Panc1 (cell line): ENCODE results near the gene SYNDIG1L. TPM values are rescaled to one million over a fixed set of nuclear protein-coding genes. Genes with fewer than 3 reads are reported as not detected.

ENCODE experiments used
- ATAC-seq: fragments of 200-7000 bp; cut with Tn5 transposase; 2 replicates; pipeline ENCODE4 v1.9.1; 2020; ENCODE audit warnings: mild to moderate bottlenecking, moderate library complexity
- BruUV-seq: library from RNA; stranded (reverse); fragments of 400-500 nt; replicated peaks from 2 replicates; lab custom pipeline; 2021; lab: Mats Ljungman, UMichigan
- CTCF ChIA-PET: fragments of 300-600 bp; sonication (Branson Sonifier 250); formaldehyde crosslinking; loops from one replicate; lab custom pipeline; 2022; ENCODE audit warnings: antibody characterized with exemption; lab: Charles Lee
- POLR2A ChIA-PET: fragments of 300-600 bp; sonication (Branson Sonifier 250); formaldehyde crosslinking; loops from one replicate; lab custom pipeline; 2022; ENCODE audit warnings: antibody characterized with exemption; lab: Charles Lee
- DNase-seq: peaks from one replicate; pipeline ENCODE4 v3.0.0-alpha.2; 2010; ENCODE audit warnings: low read depth, low spot score
- H3K27ac ChIP-seq: 2 replicates; pipeline ENCODE4 v1.5.1; 2011; ENCODE audit warnings: mild to moderate bottlenecking, low read length, inconsistent platforms
- H3K27me3 ChIP-seq: fragments of 200-500 bp; sonication (Bioruptor generic); 2 replicates; pipeline ENCODE4 v1.6.0; 2014; ENCODE audit warnings: low read length, inconsistent platforms; ENCODE audit not compliant: control insufficient read depth, insufficient read depth
- H3K36me3 ChIP-seq: fragments of 200-500 bp; sonication (Bioruptor generic); 2 replicates; pipeline ENCODE4 v1.5.1; 2014; ENCODE audit warnings: inconsistent platforms, mild to moderate bottlenecking, low read length, moderate library complexity; ENCODE audit not compliant: control insufficient read depth, insufficient read depth
- H3K4me1 ChIP-seq: 2 replicates; pipeline ENCODE4 v1.5.1; 2011; ENCODE audit warnings: inconsistent platforms, mild to moderate bottlenecking, low read length, moderate library complexity; ENCODE audit not compliant: control insufficient read depth, insufficient read depth
- H3K4me3 ChIP-seq, 2 experiments: 2 replicates each; pipeline ENCODE4 v1.5.1; 2011 to 2012; ENCODE audit warnings: low read depth in 2 of 2, low read length in 2 of 2, mild to moderate bottlenecking in 2 of 2, inconsistent platforms in 1 of 2, moderate library complexity in 1 of 2
- H3K9me3 ChIP-seq: fragments of 200-500 bp; sonication (Bioruptor generic); 2 replicates; pipeline ENCODE4 v1.5.1; 2014; ENCODE audit warnings: low read depth, mild to moderate bottlenecking, inconsistent platforms, low read length, moderate library complexity; ENCODE audit not compliant: control insufficient read depth, insufficient read depth
- POLR2AphosphoS5 ChIP-seq: IDR thresholded peaks from 2 replicates; pipeline ENCODE4 v1.6.1; 2012; ENCODE audit warnings: mild to moderate bottlenecking, low read depth, low read length, moderate library complexity
- SIN3A ChIP-seq: IDR thresholded peaks from 2 replicates; pipeline ENCODE4 v1.6.1; 2012; ENCODE audit warnings: low read depth, mild to moderate bottlenecking, low read length, moderate library complexity, borderline replicate concordance; ENCODE audit not compliant: insufficient read depth
- TCF7L2 ChIP-seq: IDR thresholded peaks from 2 replicates; pipeline ENCODE4 v1.6.1; 2011; ENCODE audit warnings: mild to moderate bottlenecking, low read depth, low read length, inconsistent platforms
- in situ Hi-C: cut with HindIII; loops from 2 replicates; pipeline ENCODE4 v1.10.0; 2016; ENCODE audit warnings: low sequenced_read_pairs, low pct_unique_long_range_greater_than_20kb
- intact Hi-C: fragments of 100-400 bp; cut with micrococcal nuclease; formaldehyde crosslinking; loops from one replicate; pipeline ENCODE4 v1.10.0; 2022; ENCODE audit not compliant: unreplicated experiment
- total RNA-seq: library from RNA; stranded (reverse); gene quantifications from one replicate; pipeline ENCODE4 v1.2.1, GENCODE V29; 2021; ENCODE audit not compliant: unreplicated experiment
- TF ChIP-seq, protein P1 (sequence below): fragments of 450-650 bp; IDR thresholded peaks from 2 replicates; pipeline ENCODE4 v1.5.1; 2017; ENCODE audit warnings: mild to moderate bottlenecking
- TF ChIP-seq, protein P2 (sequence below), 2 experiments: IDR thresholded peaks; 2 replicates each; pipeline ENCODE4 v1.6.1; 2011 to 2012; ENCODE audit warnings: low read depth in 2 of 2, control low read depth in 1 of 2, low read length in 1 of 2, mild to moderate bottlenecking in 1 of 2, moderate library complexity in 1 of 2; ENCODE audit not compliant: insufficient read depth in 1 of 2

The SYNDIG1L gene
- total RNA-seq, 1 experiment from 2014 or later = not detected

DNA sequence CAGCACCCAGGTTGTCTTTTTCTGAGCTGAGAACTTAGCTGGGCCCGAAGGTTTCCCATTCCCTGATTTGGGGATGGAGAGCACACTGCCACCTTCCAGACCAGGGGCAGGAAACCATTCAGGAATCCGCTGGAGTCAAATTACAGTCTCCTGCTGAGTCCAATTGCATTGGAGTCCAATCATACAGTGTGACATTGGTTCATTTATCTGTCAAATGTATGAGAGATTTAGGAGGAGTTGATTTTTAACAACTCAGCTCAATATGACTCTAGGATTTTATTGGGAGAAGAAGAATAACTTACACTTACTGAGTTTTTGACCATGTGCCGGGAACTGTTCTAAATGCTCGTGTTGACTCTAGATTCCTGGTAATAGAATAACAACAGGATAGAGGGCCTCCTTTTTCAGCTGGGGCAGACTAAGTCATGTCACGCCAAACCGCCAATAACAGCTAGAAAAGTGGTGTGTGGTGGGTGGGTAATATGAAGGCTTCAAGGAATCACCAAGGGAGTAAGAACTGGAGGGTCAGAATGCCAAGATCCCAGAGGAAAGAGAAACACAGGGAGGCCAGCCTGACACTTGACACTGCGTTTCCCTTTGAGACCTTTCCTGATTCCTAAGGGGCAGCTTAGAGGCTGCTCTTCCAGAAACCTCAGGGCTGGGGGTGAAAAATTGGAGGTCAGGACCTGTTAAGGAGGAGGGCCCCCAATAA is 11.5 kb downstream of the SYNDIG1L start:
- intact Hi-C loops = no loop called here
- TF ChIP-seq POLR2AphosphoS5 (no peak), TCF7L2 (no peak), SIN3A (no peak)
- TF ChIP-seq, protein P1, sequence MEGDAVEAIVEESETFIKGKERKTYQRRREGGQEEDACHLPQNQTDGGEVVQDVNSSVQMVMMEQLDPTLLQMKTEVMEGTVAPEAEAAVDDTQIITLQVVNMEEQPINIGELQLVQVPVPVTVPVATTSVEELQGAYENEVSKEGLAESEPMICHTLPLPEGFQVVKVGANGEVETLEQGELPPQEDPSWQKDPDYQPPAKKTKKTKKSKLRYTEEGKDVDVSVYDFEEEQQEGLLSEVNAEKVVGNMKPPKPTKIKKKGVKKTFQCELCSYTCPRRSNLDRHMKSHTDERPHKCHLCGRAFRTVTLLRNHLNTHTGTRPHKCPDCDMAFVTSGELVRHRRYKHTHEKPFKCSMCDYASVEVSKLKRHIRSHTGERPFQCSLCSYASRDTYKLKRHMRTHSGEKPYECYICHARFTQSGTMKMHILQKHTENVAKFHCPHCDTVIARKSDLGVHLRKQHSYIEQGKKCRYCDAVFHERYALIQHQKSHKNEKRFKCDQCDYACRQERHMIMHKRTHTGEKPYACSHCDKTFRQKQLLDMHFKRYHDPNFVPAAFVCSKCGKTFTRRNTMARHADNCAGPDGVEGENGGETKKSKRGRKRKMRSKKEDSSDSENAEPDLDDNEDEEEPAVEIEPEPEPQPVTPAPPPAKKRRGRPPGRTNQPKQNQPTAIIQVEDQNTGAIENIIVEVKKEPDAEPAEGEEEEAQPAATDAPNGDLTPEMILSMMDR = no peak
- TF ChIP-seq, protein P2, sequence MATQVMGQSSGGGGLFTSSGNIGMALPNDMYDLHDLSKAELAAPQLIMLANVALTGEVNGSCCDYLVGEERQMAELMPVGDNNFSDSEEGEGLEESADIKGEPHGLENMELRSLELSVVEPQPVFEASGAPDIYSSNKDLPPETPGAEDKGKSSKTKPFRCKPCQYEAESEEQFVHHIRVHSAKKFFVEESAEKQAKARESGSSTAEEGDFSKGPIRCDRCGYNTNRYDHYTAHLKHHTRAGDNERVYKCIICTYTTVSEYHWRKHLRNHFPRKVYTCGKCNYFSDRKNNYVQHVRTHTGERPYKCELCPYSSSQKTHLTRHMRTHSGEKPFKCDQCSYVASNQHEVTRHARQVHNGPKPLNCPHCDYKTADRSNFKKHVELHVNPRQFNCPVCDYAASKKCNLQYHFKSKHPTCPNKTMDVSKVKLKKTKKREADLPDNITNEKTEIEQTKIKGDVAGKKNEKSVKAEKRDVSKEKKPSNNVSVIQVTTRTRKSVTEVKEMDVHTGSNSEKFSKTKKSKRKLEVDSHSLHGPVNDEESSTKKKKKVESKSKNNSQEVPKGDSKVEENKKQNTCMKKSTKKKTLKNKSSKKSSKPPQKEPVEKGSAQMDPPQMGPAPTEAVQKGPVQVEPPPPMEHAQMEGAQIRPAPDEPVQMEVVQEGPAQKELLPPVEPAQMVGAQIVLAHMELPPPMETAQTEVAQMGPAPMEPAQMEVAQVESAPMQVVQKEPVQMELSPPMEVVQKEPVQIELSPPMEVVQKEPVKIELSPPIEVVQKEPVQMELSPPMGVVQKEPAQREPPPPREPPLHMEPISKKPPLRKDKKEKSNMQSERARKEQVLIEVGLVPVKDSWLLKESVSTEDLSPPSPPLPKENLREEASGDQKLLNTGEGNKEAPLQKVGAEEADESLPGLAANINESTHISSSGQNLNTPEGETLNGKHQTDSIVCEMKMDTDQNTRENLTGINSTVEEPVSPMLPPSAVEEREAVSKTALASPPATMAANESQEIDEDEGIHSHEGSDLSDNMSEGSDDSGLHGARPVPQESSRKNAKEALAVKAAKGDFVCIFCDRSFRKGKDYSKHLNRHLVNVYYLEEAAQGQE (IDR thresholded peaks at IDR 0.05; ENCODE audit: insufficient read depth in 1 of 2, low read depth in 2 of 2, low read length in 1 of 2) = no peak
- no peaks in the 10 kb centered on the region for H3K36me3 ChIP-seq
- ATAC-seq (no peak), DNase-seq (no peak)
- no peaks in the 10 kb centered on the region for H3K4me1 ChIP-seq
- H3K9me3 ChIP-seq = no peaks in the 10 kb centered on the region
- ChIA-PET POLR2A (no interaction called here), CTCF (no interaction called here)
- no peak overlapping the region for H3K27ac ChIP-seq
- in situ Hi-C loops = no loop called here
- no peak overlapping the region for H3K4me3 ChIP-seq
- no TSS peak for BruUV-seq
- peaks cover 5% of the 10 kb centered on the region; the same call in 1 of the 2 replicates for H3K27me3 ChIP-seq

DNA sequence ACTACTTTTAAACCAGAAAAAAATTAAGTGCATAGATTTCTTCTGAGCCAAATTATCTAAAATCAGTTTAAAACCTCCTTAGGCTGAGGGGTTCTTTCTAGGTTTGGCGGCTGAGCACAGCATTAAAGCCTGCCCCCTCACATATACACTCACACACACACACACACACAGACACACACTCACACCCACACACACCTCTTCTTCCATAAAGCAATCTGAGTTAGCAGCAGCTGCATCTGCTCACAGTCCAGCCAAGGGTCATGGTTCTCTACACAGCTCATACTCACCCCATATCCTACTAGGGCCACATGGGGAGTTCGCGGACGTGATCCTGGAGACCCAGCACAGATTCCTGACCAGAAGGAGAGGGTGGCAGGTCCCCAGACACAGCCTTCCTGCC is 12.4 kb downstream of the SYNDIG1L start:
- TF ChIP-seq TCF7L2 (no peak), POLR2AphosphoS5 (no peak), SIN3A (no peak)
- TF ChIP-seq, protein P1 = no peak
- TF ChIP-seq, protein P2 (IDR thresholded peaks at IDR 0.05; ENCODE audit: insufficient read depth in 1 of 2, low read depth in 2 of 2, low read length in 1 of 2) = no peak

More for the DNA sequence above, 12.4 kb downstream of the SYNDIG1L start:
- no peaks in the 10 kb centered on the region for H3K36me3 ChIP-seq
- no peak overlapping the region for H3K27ac ChIP-seq
- ChIA-PET POLR2A (interaction anchor here (0.6 kb wide), 1 partner anchor 9 kb away, joined by 3 read pairs; no protein-coding TSS in a partner anchor), CTCF (no interaction called here)
- no TSS peak for BruUV-seq
- in situ Hi-C loops (no loop called here), intact Hi-C loops (no loop called here)
- ATAC-seq (no peak), DNase-seq (no peak)
- H3K4me3 ChIP-seq = no peak overlapping the region
- H3K9me3 ChIP-seq = no peaks in the 10 kb centered on the region
- H3K27me3 ChIP-seq = peaks cover 5% of the 10 kb centered on the region; the same call in 1 of the 2 replicates
- no peaks in the 10 kb centered on the region for H3K4me1 ChIP-seq
